A673 (cell line): ENCODE results near the gene PAM16. TPM values are rescaled to one million over a fixed set of nuclear protein-coding genes. Genes with fewer than 3 reads are reported as not detected.

Experiments used
- BruUV-seq: library from RNA; stranded (reverse); fragments of 400-500 nt; replicated peaks from 2 replicates; lab custom pipeline; 2021; lab: Mats Ljungman, UMichigan
- CTCF ChIA-PET: fragments of 300-600 bp; sonication (Branson Sonifier 250); formaldehyde crosslinking; loops from one replicate; lab custom pipeline; 2022; ENCODE audit warnings: antibody characterized with exemption; lab: Charles Lee
- POLR2A ChIA-PET: fragments of 300-600 bp; sonication (Branson Sonifier 250); formaldehyde crosslinking; loops from one replicate; lab custom pipeline; 2022; ENCODE audit warnings: antibody characterized with exemption; ENCODE audit not compliant: low non-redundant PET; lab: Charles Lee
- DNase-seq: peaks from one replicate; pipeline ENCODE4 v3.0.0-alpha.2; 2015; ENCODE audit warnings: low spot score
- H3K27ac ChIP-seq: fragments of 200-600 bp; sonication (generic); 2 replicates; pipeline ENCODE4 v1.5.1; 2016; ENCODE audit warnings: mixed run types, low read depth, mild to moderate bottlenecking, mixed read lengths, antibody characterized with exemption, low read length; ENCODE audit not compliant: poor library complexity, severe bottlenecking
- H3K27me3 ChIP-seq: fragments of 200-600 bp; sonication (generic); replicated peaks from 2 replicates; pipeline ENCODE4 v1.6.1; 2017; ENCODE audit warnings: mixed run types, low read depth, mild to moderate bottlenecking, mixed read lengths, antibody characterized with exemption, low read length; ENCODE audit not compliant: insufficient read depth, poor library complexity
- H3K36me3 ChIP-seq: fragments of 200-600 bp; sonication (generic); 2 replicates; pipeline ENCODE4 v1.6.1; 2016; ENCODE audit warnings: mixed run types, mild to moderate bottlenecking, mixed read lengths, antibody characterized with exemption, low read length; ENCODE audit not compliant: insufficient read depth, poor library complexity, severe bottlenecking
- H3K4me1 ChIP-seq: fragments of 200-600 bp; sonication (generic); 2 replicates; pipeline ENCODE4 v1.6.1; 2017; ENCODE audit warnings: mixed run types, mild to moderate bottlenecking, mixed read lengths, antibody characterized with exemption, low read length; ENCODE audit not compliant: insufficient read depth, poor library complexity, severe bottlenecking
- H3K4me3 ChIP-seq: fragments of 200-600 bp; sonication (generic); 2 replicates; pipeline ENCODE4 v1.5.1; 2016; ENCODE audit warnings: low read depth, mixed run types, mild to moderate bottlenecking, mixed read lengths, low read length; ENCODE audit not compliant: poor library complexity, severe bottlenecking
- H3K9me3 ChIP-seq: fragments of 200-600 bp; sonication (generic); 2 replicates; pipeline ENCODE4 v1.6.1; 2016; ENCODE audit warnings: mixed run types, low read depth, mild to moderate bottlenecking, mixed read lengths, antibody characterized with exemption, low read length; ENCODE audit not compliant: poor library complexity, severe bottlenecking
- CTCF ChIP-seq: fragments of 300-800, 200-600 bp; sonication (generic); conservative IDR thresholded peaks from 2 replicates; pipeline ENCODE4 v1.5.1; 2017; ENCODE audit warnings: low read depth, mild to moderate bottlenecking, antibody characterized with exemption, low read length, moderate library complexity, mixed read lengths
- EZH2 ChIP-seq: fragments of 200-600 bp; sonication (generic); IDR thresholded peaks from 2 replicates; pipeline ENCODE4 v1.6.1; 2017; ENCODE audit warnings: borderline replicate concordance, low read depth, mild to moderate bottlenecking, mixed read lengths, antibody characterized with exemption, low read length; ENCODE audit not compliant: poor library complexity, severe bottlenecking
- intact Hi-C: fragments of 100-400 bp; cut with micrococcal nuclease; formaldehyde crosslinking; loops from one replicate; pipeline ENCODE4 v1.10.0; 2022; ENCODE audit not compliant: unreplicated experiment
- total RNA-seq: library from RNA; stranded (reverse); gene quantifications from 2 replicates; pipeline ENCODE4 v1.2.3, GENCODE V29; 2021

Gene PAM16
- total RNA-seq, 1 experiment from 2014 or later, result 90.3 TPM

- Histone ChIP-seq H3K4me1 (peaks cover 4% of the 10 kb centered on the region), H3K27ac (no peak overlapping the region), H3K27me3 (no peaks in the 10 kb centered on the region), H3K9me3 (no peaks in the 10 kb centered on the region), H3K4me3 (no peak overlapping the region), H3K36me3 (peaks cover 9% of the 10 kb centered on the region)
- ChIA-PET CTCF (no interaction called here), POLR2A (interaction anchor here (0.6 kb wide), 1 partner anchor 20 kb away, joined by 7 read pairs; no protein-coding TSS in a partner anchor)
- BruUV-seq, result TSS peak; percentile 8
- intact Hi-C loops, result no loop called here
- DNase-seq, result no peak
- TF ChIP-seq CTCF (no peak), EZH2 (no peak)
Measured at GRCh38 chr16:4347765-4348509, 3.2 kb downstream of the PAM16 start.

- CTCF ChIA-PET, result no interaction called here
- H3K4me3 ChIP-seq, result no peak overlapping the region
- intact Hi-C loops, result no loop called here
Measured at GRCh38 chr16:4347010-4347409, 4.1 kb downstream of the PAM16 start.

More at GRCh38 chr16:4347010-4347409, 4.1 kb downstream of the PAM16 start:
- Histone ChIP-seq H3K27ac (no peak overlapping the region), H3K27me3 (no peaks in the 10 kb centered on the region), H3K36me3 (peaks cover 9% of the 10 kb centered on the region), H3K9me3 (no peaks in the 10 kb centered on the region), H3K4me1 (peaks cover 4% of the 10 kb centered on the region)
- POLR2A ChIA-PET, result no interaction called here
- TF ChIP-seq EZH2 (no peak), CTCF (no peak)
- no peak for DNase-seq
- no TSS peak for BruUV-seq
